Karpas-422 (cell line): Measurements from ENCODE around the gene LRBA. TPM values are rescaled to one million over a fixed set of nuclear protein-coding genes. Genes with fewer than 3 reads are reported as not detected.

Source experiments
- DNase-seq: peaks from one replicate; pipeline ENCODE4 v3.0.0-alpha.2; 2015
- H2AFZ ChIP-seq: fragments of 200-600 bp; sonication (generic); 2 replicates; pipeline ENCODE4 v1.6.1; 2014; ENCODE audit warnings: antibody characterized with exemption, low read length, mixed read lengths
- H3K27ac ChIP-seq: fragments of 200-600 bp; sonication (generic); 2 replicates; pipeline ENCODE4 v1.5.1; 2014; ENCODE audit warnings: mild to moderate bottlenecking, low read length, moderate library complexity
- H3K27me3 ChIP-seq: fragments of 200-600 bp; sonication (generic); 2 replicates; pipeline ENCODE4 v1.6.1; 2014; ENCODE audit warnings: low read length, mixed read lengths
- H3K36me3 ChIP-seq: fragments of 200-600 bp; sonication (generic); 2 replicates; pipeline ENCODE4 v1.6.1; 2014; ENCODE audit warnings: low read length, mixed read lengths; ENCODE audit not compliant: insufficient read depth
- H3K4me1 ChIP-seq: fragments of 200-600 bp; sonication (generic); 2 replicates; pipeline ENCODE4 v1.6.1; 2014; ENCODE audit warnings: mild to moderate bottlenecking, low read length, mixed read lengths
- H3K4me2 ChIP-seq: fragments of 200-600 bp; sonication (generic); 2 replicates; pipeline ENCODE4 v1.6.1; 2014; ENCODE audit warnings: low read length, low read depth, mild to moderate bottlenecking; ENCODE audit not compliant: poor library complexity, severe bottlenecking
- H3K4me3 ChIP-seq: fragments of 200-600 bp; sonication (generic); 2 replicates; pipeline ENCODE4 v1.5.1; 2014; ENCODE audit warnings: mild to moderate bottlenecking, antibody characterized with exemption, low read length, mixed read lengths
- H3K79me2 ChIP-seq: fragments of 200-600 bp; sonication (generic); 2 replicates; pipeline ENCODE4 v1.6.1; 2014; ENCODE audit warnings: mild to moderate bottlenecking, low read length, mixed read lengths
- H3K9ac ChIP-seq: fragments of 200-600 bp; sonication (generic); 2 replicates; pipeline ENCODE4 v1.6.0; 2014; ENCODE audit warnings: low read length
- H3K9me2 ChIP-seq: fragments of 200-600 bp; sonication (generic), shearing (Covaris generic); replicated peaks from 2 replicates; pipeline ENCODE4 v1.6.0; 2014; ENCODE audit warnings: mild to moderate bottlenecking, low read length, moderate library complexity; ENCODE audit not compliant: insufficient read depth
- H3K9me3 ChIP-seq: fragments of 300-700, 200-600 bp; sonication (generic); 2 replicates; pipeline ENCODE4 v1.6.1; 2014; ENCODE audit warnings: low read length, mixed read lengths
- H4K20me1 ChIP-seq: fragments of 200-600 bp; sonication (generic); 2 replicates; pipeline ENCODE4 v1.6.1; 2014; ENCODE audit warnings: mild to moderate bottlenecking, antibody characterized with exemption, low read length, low read depth; ENCODE audit not compliant: insufficient read depth
- total RNA-seq: library from RNA; depleted of rRNA; stranded (reverse); fragments of >200 nt; shearing (Covaris generic); gene quantifications from 2 replicates; pipeline ENCODE4 v1.2.3, GENCODE V29; 2014; ENCODE audit warnings: low replicate concordance

Gene LRBA
- total RNA-seq, 1 experiment from 2014 or later, result 131 TPM

DNA sequence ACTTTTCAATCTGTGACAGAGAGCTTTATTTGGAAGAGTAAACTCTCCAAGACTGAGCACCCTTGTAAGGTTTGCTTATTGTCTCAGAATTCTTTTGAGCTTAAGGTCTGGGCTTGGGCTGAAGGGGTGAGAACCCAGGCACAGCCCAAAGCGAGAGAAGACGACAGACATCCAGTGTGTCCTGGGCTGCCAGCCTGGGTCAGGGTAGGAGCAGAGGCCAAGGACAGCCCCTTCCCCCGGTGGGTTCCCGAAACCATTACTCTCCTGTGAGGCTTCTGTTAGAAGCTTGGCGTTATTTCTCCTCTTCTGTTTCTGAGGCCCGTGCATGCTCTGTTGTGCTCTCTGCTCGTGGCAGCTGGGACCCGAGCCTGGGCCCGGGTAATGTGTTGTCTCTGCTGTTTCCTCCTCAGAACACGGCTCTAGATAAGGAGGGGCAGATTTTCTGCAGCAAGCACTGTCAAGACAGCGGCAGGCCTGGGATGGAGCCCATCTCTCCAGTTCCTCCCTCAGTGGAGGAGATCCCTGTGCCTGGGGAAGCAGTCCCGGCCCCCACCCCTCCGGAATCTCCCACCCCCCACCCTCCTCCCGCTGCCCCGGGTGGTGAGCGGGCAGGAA, 759.4 kb downstream of the LRBA start:
- no peak for DNase-seq
- Histone ChIP-seq H3K27me3 (no peaks in the 10 kb centered on the region), H3K79me2 (no peaks in the 10 kb centered on the region), H3K4me1 (no peaks in the 10 kb centered on the region), H3K9me3 (no peaks in the 10 kb centered on the region), H3K36me3 (no peaks in the 10 kb centered on the region), H3K9me2 (no peaks in the 10 kb centered on the region), H4K20me1 (no peaks in the 10 kb centered on the region), H3K4me3 (no peak overlapping the region), H3K4me2 (no peak overlapping the region), H2AFZ (no peak overlapping the region), H3K27ac (no peak overlapping the region), H3K9ac (no peak overlapping the region)

DNA sequence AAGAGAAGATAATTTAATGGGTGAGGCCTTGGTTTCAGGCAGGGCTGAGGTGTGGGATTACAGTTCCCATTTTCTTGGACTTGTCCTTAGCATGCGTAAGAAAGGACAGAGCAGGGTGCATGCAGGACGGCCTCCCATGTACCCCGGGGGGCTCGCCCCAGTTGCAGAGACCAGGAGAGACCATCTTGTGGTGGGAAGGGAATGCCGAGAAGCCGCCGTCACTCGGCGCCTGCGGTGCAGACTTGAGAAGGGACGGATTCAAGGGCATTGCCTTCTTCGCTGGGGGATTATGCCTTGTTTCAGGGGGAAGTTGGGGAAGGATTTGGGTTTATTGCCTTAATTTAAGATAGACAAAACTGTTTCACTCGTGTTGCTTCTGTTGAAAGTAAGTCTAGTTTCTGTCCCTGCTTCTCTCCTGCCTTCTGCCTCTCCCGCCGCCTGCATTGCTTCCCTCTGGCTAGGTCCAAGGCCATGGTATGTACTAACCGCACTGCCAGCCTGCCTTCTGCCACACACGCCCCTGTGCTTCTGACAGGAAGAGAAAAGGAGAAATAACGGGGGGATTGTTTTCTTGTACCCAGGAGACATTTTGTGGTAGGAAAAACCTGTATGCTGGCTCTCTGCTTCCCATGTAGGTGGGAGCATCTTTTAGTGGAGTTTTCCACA, 761.0 kb downstream of the LRBA start:
- no peak overlapping the region for H3K4me3 ChIP-seq
- H3K4me1 ChIP-seq, result no peaks in the 10 kb centered on the region
- H3K9ac ChIP-seq, result no peak overlapping the region
- H3K27ac ChIP-seq, result no peak overlapping the region
- no peaks in the 10 kb centered on the region for H3K36me3 ChIP-seq
- H4K20me1 ChIP-seq, result no peaks in the 10 kb centered on the region
- no peaks in the 10 kb centered on the region for H3K9me3 ChIP-seq
- H3K4me2 ChIP-seq, result no peak overlapping the region
- no peaks in the 10 kb centered on the region for H3K9me2 ChIP-seq
- H3K27me3 ChIP-seq, result no peaks in the 10 kb centered on the region
- no peaks in the 10 kb centered on the region for H3K79me2 ChIP-seq
- no peak overlapping the region for H2AFZ ChIP-seq
- DNase-seq, result no peak

GRCh38 chr4:150253416-150253815, 761.7 kb downstream of the LRBA start:
- Histone ChIP-seq H4K20me1 (no peaks in the 10 kb centered on the region), H3K9me2 (no peaks in the 10 kb centered on the region), H2AFZ (no peak overlapping the region), H3K27ac (no peak overlapping the region), H3K36me3 (no peaks in the 10 kb centered on the region), H3K27me3 (no peaks in the 10 kb centered on the region), H3K4me1 (no peaks in the 10 kb centered on the region), H3K4me3 (no peak overlapping the region), H3K4me2 (no peak overlapping the region), H3K9me3 (no peaks in the 10 kb centered on the region), H3K9ac (no peak overlapping the region), H3K79me2 (no peaks in the 10 kb centered on the region)
- no peak for DNase-seq

GRCh38 chr4:150252741-150253140, 762.3 kb downstream of the LRBA start:
- no peaks in the 10 kb centered on the region for H3K4me1 ChIP-seq
- no peaks in the 10 kb centered on the region for H3K36me3 ChIP-seq
- no peaks in the 10 kb centered on the region for H3K79me2 ChIP-seq
- H3K4me3 ChIP-seq, result no peak overlapping the region
- no peak for DNase-seq
- H3K9me2 ChIP-seq, result no peaks in the 10 kb centered on the region
- no peaks in the 10 kb centered on the region for H4K20me1 ChIP-seq
- no peaks in the 10 kb centered on the region for H3K9me3 ChIP-seq
- no peak overlapping the region for H3K27ac ChIP-seq
- no peak overlapping the region for H3K9ac ChIP-seq
- H3K4me2 ChIP-seq, result no peak overlapping the region
- no peak overlapping the region for H2AFZ ChIP-seq
- H3K27me3 ChIP-seq, result no peaks in the 10 kb centered on the region

- no peak overlapping the region for H2AFZ ChIP-seq
- H3K79me2 ChIP-seq, result no peaks in the 10 kb centered on the region
- H3K4me2 ChIP-seq, result no peak overlapping the region
- H3K9ac ChIP-seq, result no peak overlapping the region
- H3K9me2 ChIP-seq, result no peaks in the 10 kb centered on the region
- no peaks in the 10 kb centered on the region for H3K4me1 ChIP-seq
- H4K20me1 ChIP-seq, result no peaks in the 10 kb centered on the region
- no peaks in the 10 kb centered on the region for H3K27me3 ChIP-seq
- no peak for DNase-seq
- no peak overlapping the region for H3K27ac ChIP-seq
- H3K4me3 ChIP-seq, result no peak overlapping the region
- H3K36me3 ChIP-seq, result no peaks in the 10 kb centered on the region
- no peaks in the 10 kb centered on the region for H3K9me3 ChIP-seq
These were observed 762.8 kb downstream of the LRBA start for GRCh38 chr4:150252306-150252705.

- H3K4me2 ChIP-seq, result no peak overlapping the region
- no peaks in the 10 kb centered on the region for H3K27me3 ChIP-seq
- no peaks in the 10 kb centered on the region for H3K36me3 ChIP-seq
- no peak overlapping the region for H3K4me3 ChIP-seq
- no peaks in the 10 kb centered on the region for H3K9me2 ChIP-seq
- H4K20me1 ChIP-seq, result no peaks in the 10 kb centered on the region
- no peak for DNase-seq
- no peaks in the 10 kb centered on the region for H3K9me3 ChIP-seq
- no peak overlapping the region for H3K9ac ChIP-seq
- H2AFZ ChIP-seq, result no peak overlapping the region
- no peaks in the 10 kb centered on the region for H3K79me2 ChIP-seq
- H3K27ac ChIP-seq, result no peak overlapping the region
- no peaks in the 10 kb centered on the region for H3K4me1 ChIP-seq
These were observed 763.3 kb downstream of the LRBA start for GRCh38 chr4:150251752-150252190.

DNA sequence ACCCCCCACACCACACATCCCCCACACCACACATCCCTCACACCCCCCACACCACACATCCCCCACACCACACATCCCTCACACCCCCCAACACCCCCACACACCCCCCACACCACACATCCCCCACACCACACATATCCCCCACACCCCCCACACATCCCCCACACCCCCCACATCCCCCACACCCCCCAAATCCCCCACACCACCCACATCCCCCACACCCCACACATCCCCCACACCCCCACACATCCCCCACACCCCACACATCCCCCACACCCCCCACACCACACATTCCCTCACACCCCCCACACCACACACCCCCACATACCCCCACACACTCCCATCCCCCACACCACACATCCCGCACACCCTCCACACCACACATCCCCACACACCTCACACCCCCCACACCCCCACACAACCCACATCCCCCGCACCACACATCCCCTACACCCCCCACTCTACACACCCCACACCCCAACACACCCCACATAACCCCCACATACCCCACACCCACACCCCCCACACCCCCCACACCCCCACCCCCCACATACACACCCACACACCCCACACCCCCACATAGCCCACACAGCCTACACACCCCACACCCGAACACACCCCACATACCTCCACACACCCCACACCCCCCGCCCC, 764.0 kb downstream of the LRBA start:
- Histone ChIP-seq H3K4me3 (no peak overlapping the region), H3K9me3 (no peaks in the 10 kb centered on the region), H3K27ac (no peak overlapping the region), H3K36me3 (no peaks in the 10 kb centered on the region), H3K27me3 (no peaks in the 10 kb centered on the region), H3K4me2 (no peak overlapping the region), H3K9ac (no peak overlapping the region), H2AFZ (no peak overlapping the region), H3K4me1 (no peaks in the 10 kb centered on the region), H3K9me2 (no peaks in the 10 kb centered on the region), H4K20me1 (no peaks in the 10 kb centered on the region), H3K79me2 (no peaks in the 10 kb centered on the region)
- DNase-seq, result no peak

DNA sequence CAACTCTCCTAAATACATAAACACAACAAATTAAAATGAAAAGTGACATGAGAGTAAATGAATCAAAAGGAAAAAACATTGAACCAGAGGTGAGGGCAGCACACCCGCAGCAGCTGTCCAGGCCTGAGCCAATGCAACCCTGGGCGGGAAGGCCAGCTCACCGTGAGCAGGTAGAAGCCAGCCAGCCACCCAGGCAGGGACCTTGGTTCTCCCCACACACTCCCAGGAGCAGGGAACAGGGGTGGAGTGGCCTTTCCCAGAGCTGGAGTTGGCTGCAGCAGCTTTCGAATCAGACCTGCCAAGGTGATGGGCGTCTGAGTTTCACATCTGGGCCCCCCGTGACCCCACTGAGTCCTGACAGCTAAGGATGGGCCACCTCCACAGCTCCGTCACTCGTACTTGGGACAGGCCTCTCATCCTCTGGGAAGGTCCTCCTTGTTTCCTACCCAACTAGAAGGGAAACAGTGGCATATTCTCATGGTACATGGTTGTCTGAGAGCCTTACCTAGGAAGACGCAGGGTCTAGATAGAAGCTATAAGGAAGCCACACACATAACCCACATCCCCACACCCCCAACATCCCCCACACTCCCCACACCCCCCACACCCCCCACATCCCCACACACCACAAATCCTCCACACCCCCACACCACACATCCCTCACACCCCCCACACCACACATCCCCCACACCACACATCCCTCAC, 764.6 kb downstream of the LRBA start:
- Histone ChIP-seq H3K27me3 (no peaks in the 10 kb centered on the region), H3K4me1 (no peaks in the 10 kb centered on the region), H4K20me1 (no peaks in the 10 kb centered on the region), H3K27ac (no peak overlapping the region), H3K36me3 (no peaks in the 10 kb centered on the region), H3K4me2 (no peak overlapping the region), H3K9me2 (no peaks in the 10 kb centered on the region), H3K4me3 (no peak overlapping the region), H3K79me2 (no peaks in the 10 kb centered on the region), H3K9ac (no peak overlapping the region), H3K9me3 (no peaks in the 10 kb centered on the region), H2AFZ (no peak overlapping the region)
- no peak for DNase-seq
